ENCODE results near the gene HDAC11.
A peak's percentile ranks its signal among the peaks of the same experiment; 100 is the strongest.

The HDAC11 gene

GRCh38 chr3:13528217-13528867 lies 48.2 kb downstream of the HDAC11 start:
- no peak for DNase-seq

GRCh38 chr3:13529196-13530112 lies 49.3 kb downstream of the HDAC11 start:
- DNase-seq = no peak

- DNase-seq = no peak
These were observed 50.3 kb downstream of the HDAC11 start for GRCh38 chr3:13530241-13531009.

- no peak for DNase-seq
These were observed 52.0 kb downstream of the HDAC11 start for GRCh38 chr3:13532085-13532484.

- no peak for DNase-seq
These were observed 52.5 kb downstream of the HDAC11 start for GRCh38 chr3:13532631-13533030.

- DNase-seq = no peak
These were observed 53.8 kb downstream of the HDAC11 start for GRCh38 chr3:13533885-13534301.

- no peak for DNase-seq
These were observed 55.4 kb downstream of the HDAC11 start for GRCh38 chr3:13535526-13535875.

- DNase-seq = no peak
These were observed 55.8 kb downstream of the HDAC11 start for GRCh38 chr3:13535905-13536304.

- no peak for DNase-seq
These were observed 56.3 kb downstream of the HDAC11 start for GRCh38 chr3:13536432-13536831.

- no peak for DNase-seq
These were observed 56.7 kb downstream of the HDAC11 start for GRCh38 chr3:13536832-13537231.

GRCh38 chr3:13537244-13537908 lies 57.3 kb downstream of the HDAC11 start:
- no peak for DNase-seq

GRCh38 chr3:13537909-13538296 lies 57.8 kb downstream of the HDAC11 start:
- no peak for DNase-seq

GRCh38 chr3:13538520-13539291 lies 58.6 kb downstream of the HDAC11 start:
- no peak for DNase-seq

- no peak for DNase-seq
These were observed 59.2 kb downstream of the HDAC11 start for GRCh38 chr3:13539292-13539638.

GRCh38 chr3:13539671-13540070 lies 59.6 kb downstream of the HDAC11 start:
- DNase-seq = no peak

GRCh38 chr3:13540297-13540995 lies 60.3 kb downstream of the HDAC11 start:
- no peak for DNase-seq

GRCh38 chr3:13541691-13542090 lies 61.6 kb downstream of the HDAC11 start:
- no peak for DNase-seq

GRCh38 chr3:13542142-13542541 lies 62.0 kb downstream of the HDAC11 start:
- no peak for DNase-seq

- no peak for DNase-seq
These were observed 63.1 kb downstream of the HDAC11 start for GRCh38 chr3:13543253-13543652.

- peak; percentile 16 for DNase-seq
These were observed 64.3 kb downstream of the HDAC11 start for GRCh38 chr3:13544293-13544831.

GRCh38 chr3:13544951-13545651 lies 65.0 kb downstream of the HDAC11 start:
- DNase-seq = no peak
